Natural killer cell treated with Interleukin-12 subunit alpha and Interleukin-12 subunit beta and Interleukin-15 and Interleukin-18, amount 100 ng/mL, for 72 hours (primary cell): ENCODE results near the gene BRD4. TPM values are rescaled to one million over a fixed set of nuclear protein-coding genes. Genes with fewer than 3 reads are reported as not detected.
"Not testable (repeated sequence)": the region's sequence is repeated elsewhere in the genome, so short reads cannot be mapped to it uniquely, and the experiment has no call there.

Experiments used
- ATAC-seq, 2 donors: fragments of 150-1000 bp; cut with Tn5 transposase in 1 of 2; sonication (Bioruptor Pico), chemical (Tn5 transposase) in 1 of 2; 2 replicates each; pipeline ENCODE4 v1.10.0; 2021
- DNase-seq: peaks from one replicate; pipeline ENCODE4 v3.0.0; 2022; ENCODE audit warnings: low spot score
- H3K27ac Mint-ChIP-seq, 2 donors: 1 replicate in 1 of 2; 2 replicates in 1 of 2; pipeline ENCODE4 v1.8.0; 2022; ENCODE audit warnings: mixed read lengths in 2 of 2, mild to moderate bottlenecking in 1 of 2, moderate library complexity in 1 of 2
- H3K27me3 Mint-ChIP-seq, 2 donors: 1 replicate in 1 of 2; 2 replicates in 1 of 2; pipeline ENCODE4 v1.8.0; 2022; ENCODE audit warnings: mixed read lengths in 2 of 2
- H3K36me3 Mint-ChIP-seq: one replicate; pipeline ENCODE4 v1.8.0; 2022; ENCODE audit warnings: mixed read lengths
- H3K4me1 Mint-ChIP-seq, 2 donors: 1 replicate in 1 of 2; 2 replicates in 1 of 2; pipeline ENCODE4 v1.8.0; 2022; ENCODE audit warnings: low read depth in 2 of 2, mixed read lengths in 2 of 2, mild to moderate bottlenecking in 1 of 2
- H3K4me3 Mint-ChIP-seq: one replicate; pipeline ENCODE4 v1.8.0; 2022; ENCODE audit warnings: mixed read lengths
- H3K9me3 Mint-ChIP-seq: 2 replicates; pipeline ENCODE4 v1.8.0; 2022; ENCODE audit warnings: mixed read lengths
- total RNA-seq, 2 donors: library from RNA; stranded (reverse); gene quantifications; one replicate each; pipeline ENCODE4 v1.2.3, GENCODE V29; 2022

Gene BRD4
- total RNA-seq, 2 donors from 2014 or later: 111 to 161 TPM

- Mint-ChIP-seq H3K27me3 (no peaks in the 10 kb centered on the region), H3K4me1 (peaks cover 0 to 15% of the 10 kb centered on the region in 2 donors), H3K27ac (no peak overlapping the region), H3K9me3 (no peaks in the 10 kb centered on the region), H3K4me3 (no peak overlapping the region), H3K36me3 (no peaks in the 10 kb centered on the region)
- ATAC-seq (no peak), DNase-seq (no peak)
Observed at GRCh38 chr19:15371119-15371518, 38.8 kb upstream of the BRD4 start.

- ATAC-seq (no peak), DNase-seq (no peak)
- no peak overlapping the region for H3K4me3 Mint-ChIP-seq
- H3K27ac Mint-ChIP-seq: no peak overlapping the region
- H3K27me3 Mint-ChIP-seq: no peaks in the 10 kb centered on the region
- peaks cover 0 to 13% of the 10 kb centered on the region in 2 donors for H3K4me1 Mint-ChIP-seq
- H3K9me3 Mint-ChIP-seq: no peaks in the 10 kb centered on the region
- H3K36me3 Mint-ChIP-seq: no peaks in the 10 kb centered on the region
Observed at GRCh38 chr19:15369594-15369891, 37.2 kb upstream of the BRD4 start.

GRCh38 chr19:15368798-15369593 lies 36.7 kb upstream of the BRD4 start:
- H3K36me3 Mint-ChIP-seq: no peaks in the 10 kb centered on the region

GRCh38 chr19:15368051-15368632 lies 35.8 kb upstream of the BRD4 start:
- no peak overlapping the region for H3K4me3 Mint-ChIP-seq
- H3K36me3 Mint-ChIP-seq: peaks cover 5% of the 10 kb centered on the region
- peak in 1 of 2 donors; percentile 8 for ATAC-seq

More at GRCh38 chr19:15368798-15369593, 36.7 kb upstream of the BRD4 start:
- Mint-ChIP-seq H3K4me1 (peaks cover 0 to 12% of the 10 kb centered on the region in 2 donors), H3K27ac (peak overlapping the region in 1 of 2 donors; percentile 31), H3K9me3 (no peaks in the 10 kb centered on the region), H3K27me3 (no peaks in the 10 kb centered on the region), H3K4me3 (no peak overlapping the region)
- ATAC-seq (no peak), DNase-seq (no peak)

GRCh38 chr19:15367439-15367838 lies 35.1 kb upstream of the BRD4 start:
- H3K4me3 Mint-ChIP-seq: no peak overlapping the region
- H3K36me3 Mint-ChIP-seq: peaks cover 5% of the 10 kb centered on the region
- DNase-seq (no peak), ATAC-seq (no peak)
- H3K4me1 Mint-ChIP-seq: peaks cover 0 to 2% of the 10 kb centered on the region in 2 donors
- no peaks in the 10 kb centered on the region for H3K27me3 Mint-ChIP-seq
- peak overlapping the region in 1 of 2 donors; percentile 25 for H3K27ac Mint-ChIP-seq
- H3K9me3 Mint-ChIP-seq: no peaks in the 10 kb centered on the region

More at GRCh38 chr19:15368051-15368632, 35.8 kb upstream of the BRD4 start:
- Mint-ChIP-seq H3K27ac (peak overlapping the region in 1 of 2 donors; percentile 25), H3K9me3 (no peaks in the 10 kb centered on the region), H3K4me1 (peaks cover 0 to 7% of the 10 kb centered on the region in 2 donors), H3K27me3 (no peaks in the 10 kb centered on the region)
- no peak for DNase-seq

GRCh38 chr19:15365264-15365663 lies 32.9 kb upstream of the BRD4 start:
- no peak overlapping the region for H3K27ac Mint-ChIP-seq
- no peak for DNase-seq
- peaks cover 11% of the 10 kb centered on the region for H3K36me3 Mint-ChIP-seq
- peak in 1 of 2 donors; percentile 51 for ATAC-seq
- H3K4me3 Mint-ChIP-seq: no peak overlapping the region
- H3K4me1 Mint-ChIP-seq: peaks cover 3 to 6% of the 10 kb centered on the region in 2 donors
- H3K27me3 Mint-ChIP-seq: no peaks in the 10 kb centered on the region
- no peaks in the 10 kb centered on the region for H3K9me3 Mint-ChIP-seq

GRCh38 chr19:15363791-15364190 lies 31.5 kb upstream of the BRD4 start:
- H3K4me3 Mint-ChIP-seq, ATAC-seq, DNase-seq, H3K27ac Mint-ChIP-seq, H3K9me3 Mint-ChIP-seq, H3K27me3 Mint-ChIP-seq: not testable (repeated sequence)
- H3K4me1 Mint-ChIP-seq: peaks cover 6 to 10% of the 10 kb centered on the region in 2 donors
- peaks cover 14% of the 10 kb centered on the region for H3K36me3 Mint-ChIP-seq

- not testable (repeated sequence) for ATAC-seq, H3K4me1 Mint-ChIP-seq, H3K4me3 Mint-ChIP-seq, DNase-seq, H3K27ac Mint-ChIP-seq, H3K27me3 Mint-ChIP-seq, H3K9me3 Mint-ChIP-seq
- peaks cover 22% of the 10 kb centered on the region for H3K36me3 Mint-ChIP-seq
Observed at GRCh38 chr19:15363048-15363447, 30.7 kb upstream of the BRD4 start.

GRCh38 chr19:15360015-15360414 lies 27.7 kb upstream of the BRD4 start:
- H3K4me3 Mint-ChIP-seq, H3K9me3 Mint-ChIP-seq, H3K27me3 Mint-ChIP-seq, DNase-seq, H3K4me1 Mint-ChIP-seq: not testable (repeated sequence)
- Mint-ChIP-seq H3K27ac (peak overlapping the region in 1 of 2 donors; percentile 66), H3K36me3 (peaks cover 23% of the 10 kb centered on the region)
- ATAC-seq: peak; percentile 79 to 89

- Mint-ChIP-seq H3K4me3 (no peak overlapping the region), H3K9me3 (no peaks in the 10 kb centered on the region), H3K27ac (peak overlapping the region in 1 of 2 donors; percentile 58), H3K4me1 (peaks cover 6 to 8% of the 10 kb centered on the region in 2 donors), H3K27me3 (no peaks in the 10 kb centered on the region), H3K36me3 (peaks cover 23% of the 10 kb centered on the region)
- DNase-seq (no peak), ATAC-seq (no peak)
Observed at GRCh38 chr19:15358918-15359317, 26.6 kb upstream of the BRD4 start.

GRCh38 chr19:15357906-15358305 lies 25.6 kb upstream of the BRD4 start:
- Mint-ChIP-seq H3K36me3 (peaks cover 19% of the 10 kb centered on the region), H3K4me3 (no peak overlapping the region), H3K27ac (no peak overlapping the region)

GRCh38 chr19:15354566-15355296 lies 22.4 kb upstream of the BRD4 start:
- DNase-seq: no peak
- Mint-ChIP-seq H3K27ac (no peak overlapping the region), H3K4me1 (no peaks in the 10 kb centered on the region), H3K9me3 (no peaks in the 10 kb centered on the region), H3K36me3 (peaks cover 13% of the 10 kb centered on the region), H3K4me3 (no peak overlapping the region), H3K27me3 (no peaks in the 10 kb centered on the region)
- no peak for ATAC-seq

More at GRCh38 chr19:15357906-15358305, 25.6 kb upstream of the BRD4 start:
- H3K4me1 Mint-ChIP-seq: peaks cover 6 to 8% of the 10 kb centered on the region in 2 donors
- DNase-seq (no peak), ATAC-seq (no peak)
- H3K9me3 Mint-ChIP-seq: no peaks in the 10 kb centered on the region
- H3K27me3 Mint-ChIP-seq: no peaks in the 10 kb centered on the region

GRCh38 chr19:15353908-15354307 lies 21.6 kb upstream of the BRD4 start:
- H3K4me1 Mint-ChIP-seq: no peaks in the 10 kb centered on the region
- DNase-seq (no peak), ATAC-seq (no peak)
- H3K4me3 Mint-ChIP-seq: no peak overlapping the region
- peaks cover 10% of the 10 kb centered on the region for H3K36me3 Mint-ChIP-seq
- H3K27ac Mint-ChIP-seq: no peak overlapping the region
- no peaks in the 10 kb centered on the region for H3K27me3 Mint-ChIP-seq
- no peaks in the 10 kb centered on the region for H3K9me3 Mint-ChIP-seq

GRCh38 chr19:15352535-15352934 lies 20.2 kb upstream of the BRD4 start:
- not testable (repeated sequence) for H3K4me3 Mint-ChIP-seq, ATAC-seq, H3K27me3 Mint-ChIP-seq, DNase-seq, H3K27ac Mint-ChIP-seq, H3K36me3 Mint-ChIP-seq, H3K9me3 Mint-ChIP-seq, H3K4me1 Mint-ChIP-seq
